HEK293 (cell line): ENCODE measurements around the gene ADAMTS14.

Source experiments
- CTCF ChIA-PET: fragments of 350-600 bp; formaldehyde crosslinking; extraction: SDS; loops from one replicate; lab custom pipeline; 2021; ENCODE audit warnings: antibody characterized with exemption; lab: Yijun Ruan, JAX
- POLR2A ChIA-PET: fragments of 300-600 bp; formaldehyde crosslinking; extraction: SDS; loops from one replicate; lab custom pipeline; 2020; ENCODE audit warnings: antibody characterized with exemption, inconsistent platforms; lab: Yijun Ruan, JAX
- H3K27ac ChIP-seq: fragments of 200-500 bp; sonication (Bioruptor generic); 2 replicates; pipeline ENCODE4 v1.5.1; 2014; ENCODE audit warnings: low read depth, low read length, control low read depth, inconsistent platforms; ENCODE audit errors: extremely low read depth
- H3K36me3 ChIP-seq, 2 experiments: fragments of 200-500 bp in 1 of 2; sonication (Bioruptor generic) in 1 of 2; 1 replicate in 1 of 2; 2 replicates in 1 of 2; pipeline ENCODE4 v1.5.1; 2014 to 2017; ENCODE audit warnings: inconsistent platforms in 2 of 2, low read length in 2 of 2; ENCODE audit not compliant: control insufficient read depth in 2 of 2, insufficient read depth in 1 of 2
- H3K4me1 ChIP-seq: fragments of 200-500 bp; sonication (Bioruptor generic); 2 replicates; pipeline ENCODE4 v1.5.1; 2014; ENCODE audit warnings: mild to moderate bottlenecking, low read length, inconsistent platforms; ENCODE audit not compliant: control insufficient read depth, insufficient read depth
- H3K4me3 ChIP-seq: 2 replicates; pipeline ENCODE4 v1.5.1; 2011; ENCODE audit warnings: low read depth, mild to moderate bottlenecking, control low read depth, low read length, moderate library complexity
- H3K9me3 ChIP-seq: fragments of 200-500 bp; sonication (Bioruptor generic); 2 replicates; pipeline ENCODE4 v1.5.1; 2014; ENCODE audit warnings: low read depth, low read length, inconsistent platforms; ENCODE audit not compliant: control insufficient read depth, insufficient read depth
- BCL11B ChIP-seq: fragments of 450-650 bp; formaldehyde crosslinking; IDR thresholded peaks from 2 replicates; pipeline ENCODE4 v1.5.1; 2016; ENCODE audit warnings: low read depth, missing biosample characterization, missing genetic modification characterization
- GLIS2 ChIP-seq: fragments of 450-650 bp; formaldehyde crosslinking; IDR thresholded peaks from 2 replicates; pipeline ENCODE4 v1.5.1; 2016; ENCODE audit warnings: missing biosample characterization, missing genetic modification characterization
- HOXD13 ChIP-seq: sonication (generic); formaldehyde crosslinking; IDR thresholded peaks from 2 replicates; pipeline ENCODE4 v1.8.0; 2022; ENCODE audit warnings: missing genetic modification reagents, borderline replicate concordance
- KLF10 ChIP-seq: fragments of 450-650 bp; IDR thresholded peaks from 2 replicates; pipeline ENCODE4 v1.5.1; 2018; ENCODE audit warnings: missing biosample characterization, mild to moderate bottlenecking, missing genetic modification characterization
- MEIS1 ChIP-seq: sonication (generic); formaldehyde crosslinking; IDR thresholded peaks from 2 replicates; pipeline ENCODE4 v1.8.1; 2022; ENCODE audit warnings: missing genetic modification reagents, mild to moderate bottlenecking, borderline replicate concordance
- SP3 ChIP-seq: fragments of 450-650 bp; formaldehyde crosslinking; IDR thresholded peaks from 2 replicates; pipeline ENCODE4 v1.5.1; 2016; ENCODE audit warnings: missing biosample characterization, missing genetic modification characterization
- SP7 ChIP-seq: fragments of 450-650 bp; formaldehyde crosslinking; IDR thresholded peaks from 2 replicates; pipeline ENCODE4 v1.5.1; 2016; ENCODE audit warnings: missing biosample characterization, missing genetic modification characterization
- ZEB2 ChIP-seq: fragments of 450-650 bp; formaldehyde crosslinking; IDR thresholded peaks from 2 replicates; pipeline ENCODE4 v1.5.1; 2016; ENCODE audit warnings: missing biosample characterization, missing genetic modification characterization
- ZNF138 ChIP-seq: fragments of 450-650 bp; formaldehyde crosslinking; IDR thresholded peaks from 2 replicates; pipeline ENCODE4 v1.5.1; 2016; ENCODE audit warnings: missing biosample characterization, missing genetic modification characterization, borderline replicate concordance
- ZNF146 ChIP-seq: fragments of 450-650 bp; formaldehyde crosslinking; IDR thresholded peaks from 2 replicates; pipeline ENCODE4 v1.5.1; 2016; ENCODE audit warnings: missing biosample characterization, missing genetic modification characterization
- ZNF184 ChIP-seq: fragments of 450-650 bp; IDR thresholded peaks from 2 replicates; pipeline ENCODE4 v1.5.1; 2018; ENCODE audit warnings: missing biosample characterization, mild to moderate bottlenecking, missing genetic modification characterization
- ZNF350 ChIP-seq: fragments of 450-650 bp; formaldehyde crosslinking; IDR thresholded peaks from 2 replicates; pipeline ENCODE4 v1.5.0; 2017; ENCODE audit warnings: missing biosample characterization, mild to moderate bottlenecking, missing genetic modification characterization
- ZNF354C ChIP-seq: fragments of 450-650 bp; formaldehyde crosslinking; IDR thresholded peaks from 2 replicates; pipeline ENCODE4 v1.5.1; 2016; ENCODE audit warnings: missing biosample characterization, missing genetic modification characterization, low read depth, borderline replicate concordance
- ZNF37A ChIP-seq: fragments of 450-650 bp; IDR thresholded peaks from 2 replicates; pipeline ENCODE4 v1.5.1; 2018; ENCODE audit warnings: missing biosample characterization, missing genetic modification characterization
- ZNF391 ChIP-seq: fragments of 450-650 bp; formaldehyde crosslinking; IDR thresholded peaks from 2 replicates; pipeline ENCODE4 v1.5.1; 2016; ENCODE audit warnings: low read depth, missing biosample characterization, missing genetic modification characterization, borderline replicate concordance
- ZNF394 ChIP-seq: fragments of 450-650 bp; formaldehyde crosslinking; IDR thresholded peaks from 2 replicates; pipeline ENCODE4 v1.5.1; 2016; ENCODE audit warnings: missing biosample characterization, missing genetic modification characterization, mild to moderate bottlenecking, moderate library complexity, borderline replicate concordance
- ZNF416 ChIP-seq: fragments of 450-650 bp; formaldehyde crosslinking; IDR thresholded peaks from 2 replicates; pipeline ENCODE4 v1.5.1; 2016; ENCODE audit warnings: missing biosample characterization, missing genetic modification characterization
- ZNF600 ChIP-seq: fragments of 450-650 bp; formaldehyde crosslinking; IDR thresholded peaks from 2 replicates; pipeline ENCODE4 v1.5.1; 2016; ENCODE audit warnings: missing biosample characterization, missing genetic modification characterization
- ZNF621 ChIP-seq: fragments of 450-650 bp; formaldehyde crosslinking; IDR thresholded peaks from 2 replicates; pipeline ENCODE4 v1.5.1; 2017; ENCODE audit warnings: missing biosample characterization, missing genetic modification characterization
- ZNF623 ChIP-seq: fragments of 450-650 bp; formaldehyde crosslinking; IDR thresholded peaks from 2 replicates; pipeline ENCODE4 v1.5.1; 2016; ENCODE audit warnings: missing biosample characterization, missing genetic modification characterization
- ZNF658 ChIP-seq: fragments of 450-650 bp; formaldehyde crosslinking; IDR thresholded peaks from 2 replicates; pipeline ENCODE4; 2016; ENCODE audit warnings: missing biosample characterization, missing genetic modification characterization
- ZNF664 ChIP-seq: fragments of 450-650 bp; formaldehyde crosslinking; IDR thresholded peaks from 2 replicates; pipeline ENCODE4 v1.5.1; 2016; ENCODE audit warnings: missing biosample characterization, missing genetic modification characterization
- ZNF776 ChIP-seq: fragments of 450-650 bp; formaldehyde crosslinking; IDR thresholded peaks from 2 replicates; pipeline ENCODE4 v1.5.0; 2017; ENCODE audit warnings: missing biosample characterization, missing genetic modification characterization, borderline replicate concordance
- ZNF785 ChIP-seq: fragments of 450-650 bp; formaldehyde crosslinking; IDR thresholded peaks from 2 replicates; pipeline ENCODE4 v1.5.1; 2016; ENCODE audit warnings: missing biosample characterization, missing genetic modification characterization
- ZSCAN18 ChIP-seq: fragments of 450-650 bp; formaldehyde crosslinking; IDR thresholded peaks from 2 replicates; pipeline ENCODE4 v1.5.1; 2016; ENCODE audit warnings: missing biosample characterization, missing genetic modification characterization
- ZXDB ChIP-seq: fragments of 450-650 bp; formaldehyde crosslinking; IDR thresholded peaks from 2 replicates; pipeline ENCODE4 v1.5.1; 2016; ENCODE audit warnings: missing biosample characterization, missing genetic modification characterization
- TF ChIP-seq, protein P1 (sequence below): fragments of 450-650 bp; formaldehyde crosslinking; IDR thresholded peaks from 2 replicates; pipeline ENCODE4 v1.5.1; 2017; ENCODE audit warnings: missing biosample characterization, missing genetic modification characterization

Gene ADAMTS14

GRCh38 chr10:70803775-70804420 is 131.6 kb downstream of the ADAMTS14 start (continued):
- TF ChIP-seq ZNF664 (no peak), HOXD13 (no peak), MEIS1 (CRISPR knock-in tag) (no peak), ZSCAN18 (tag by site-specific recombination) (no peak), ZNF354C (tag by site-specific recombination) (no peak), SP7 (tag by site-specific recombination) (no peak), ZNF146 (tag by site-specific recombination) (no peak), SP3 (tag by site-specific recombination) (no peak), KLF10 (tag by site-specific recombination) (no peak)
- TF ChIP-seq, protein P1, sequence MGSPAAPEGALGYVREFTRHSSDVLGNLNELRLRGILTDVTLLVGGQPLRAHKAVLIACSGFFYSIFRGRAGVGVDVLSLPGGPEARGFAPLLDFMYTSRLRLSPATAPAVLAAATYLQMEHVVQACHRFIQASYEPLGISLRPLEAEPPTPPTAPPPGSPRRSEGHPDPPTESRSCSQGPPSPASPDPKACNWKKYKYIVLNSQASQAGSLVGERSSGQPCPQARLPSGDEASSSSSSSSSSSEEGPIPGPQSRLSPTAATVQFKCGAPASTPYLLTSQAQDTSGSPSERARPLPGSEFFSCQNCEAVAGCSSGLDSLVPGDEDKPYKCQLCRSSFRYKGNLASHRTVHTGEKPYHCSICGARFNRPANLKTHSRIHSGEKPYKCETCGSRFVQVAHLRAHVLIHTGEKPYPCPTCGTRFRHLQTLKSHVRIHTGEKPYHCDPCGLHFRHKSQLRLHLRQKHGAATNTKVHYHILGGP = no peak
- TF ChIP-seq, all 188 proteins: peak for 0

GRCh38 chr10:70804421-70804808 is 132.1 kb downstream of the ADAMTS14 start:
- Histone ChIP-seq H3K9me3 (no peaks in the 10 kb centered on the region), H3K4me1 (no peaks in the 10 kb centered on the region), H3K27ac (no peak overlapping the region), H3K4me3 (no peak overlapping the region), H3K36me3 (no peaks in the 10 kb centered on the region)
- CTCF ChIA-PET = no interaction called here
- TF ChIP-seq BCL11B (tag by site-specific recombination) = no peak
- TF ChIP-seq ZNF184 (tag by site-specific recombination) = no peak
- no peak for TF ChIP-seq GLIS2 (tag by site-specific recombination)
- no peak for TF ChIP-seq ZNF416
- no peak for TF ChIP-seq SP3 (tag by site-specific recombination)
- no peak for TF ChIP-seq ZNF350 (tag by site-specific recombination)
- no peak for TF ChIP-seq ZNF391 (tag by site-specific recombination)
- POLR2A ChIA-PET = no interaction called here

GRCh38 chr10:70805619-70806215 is 133.4 kb downstream of the ADAMTS14 start:
- POLR2A ChIA-PET = no interaction called here
- no peak for TF ChIP-seq ZNF138 (tag by site-specific recombination)
- TF ChIP-seq ZNF623 = no peak
- no peak for TF ChIP-seq ZNF37A (tag by site-specific recombination)
- no peak for TF ChIP-seq ZNF184 (tag by site-specific recombination)
- TF ChIP-seq ZNF600 (tag by site-specific recombination) = no peak
- no peak for TF ChIP-seq ZEB2 (tag by site-specific recombination)
- TF ChIP-seq ZNF658 (tag by site-specific recombination) = no peak
- TF ChIP-seq ZXDB = no peak
- TF ChIP-seq ZNF785 (tag by site-specific recombination) = no peak
- TF ChIP-seq ZNF394 (tag by site-specific recombination) = no peak
- no peak for TF ChIP-seq ZNF776 (tag by site-specific recombination)
- no peak for TF ChIP-seq ZNF621
- TF ChIP-seq, all 188 proteins: peak for 0
- Histone ChIP-seq H3K4me1 (no peaks in the 10 kb centered on the region), H3K9me3 (no peaks in the 10 kb centered on the region), H3K36me3 (no peaks in the 10 kb centered on the region), H3K27ac (no peak overlapping the region), H3K4me3 (no peak overlapping the region)
- CTCF ChIA-PET = interaction anchor here (1.4 kb wide), 1 partner anchor 9 kb away, joined by 5 read pairs; no protein-coding TSS in a partner anchor
